HG02610 (cell line): Measurements from ENCODE around the gene PRR29.
"Not testable (repeated sequence)": the region's sequence is repeated elsewhere in the genome, so short reads cannot be mapped to it uniquely, and the experiment has no call there.

Source experiments
- ATAC-seq: cut with Tn5 transposase; IDR thresholded peaks from one replicate; pipeline ENCODE4 v1.9.1; 2021; ENCODE audit warnings: mild to moderate bottlenecking, moderate library complexity; ENCODE audit not compliant: unreplicated experiment

PRR29 gene

DNA sequence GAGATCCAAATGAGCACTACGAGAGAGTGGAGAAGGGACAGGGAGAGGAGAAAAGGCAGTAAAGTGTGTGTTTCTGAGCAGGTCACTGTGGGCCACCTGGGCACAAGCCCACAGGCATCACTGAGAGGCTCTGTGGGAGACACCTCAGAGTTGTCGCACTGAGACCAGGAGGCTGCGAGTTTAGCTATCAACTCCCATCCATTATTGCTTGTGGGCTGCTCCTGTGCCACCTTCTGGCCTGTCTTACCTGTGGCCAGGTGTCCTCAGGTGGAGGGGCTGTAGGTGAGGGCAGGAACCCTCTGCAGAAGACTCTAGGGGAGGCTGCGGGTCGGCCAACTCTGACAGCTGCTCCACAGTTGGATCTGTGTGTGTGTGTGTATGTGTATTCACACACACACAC, 2.5 kb upstream of the PRR29 start:
- no peak for ATAC-seq

DNA sequence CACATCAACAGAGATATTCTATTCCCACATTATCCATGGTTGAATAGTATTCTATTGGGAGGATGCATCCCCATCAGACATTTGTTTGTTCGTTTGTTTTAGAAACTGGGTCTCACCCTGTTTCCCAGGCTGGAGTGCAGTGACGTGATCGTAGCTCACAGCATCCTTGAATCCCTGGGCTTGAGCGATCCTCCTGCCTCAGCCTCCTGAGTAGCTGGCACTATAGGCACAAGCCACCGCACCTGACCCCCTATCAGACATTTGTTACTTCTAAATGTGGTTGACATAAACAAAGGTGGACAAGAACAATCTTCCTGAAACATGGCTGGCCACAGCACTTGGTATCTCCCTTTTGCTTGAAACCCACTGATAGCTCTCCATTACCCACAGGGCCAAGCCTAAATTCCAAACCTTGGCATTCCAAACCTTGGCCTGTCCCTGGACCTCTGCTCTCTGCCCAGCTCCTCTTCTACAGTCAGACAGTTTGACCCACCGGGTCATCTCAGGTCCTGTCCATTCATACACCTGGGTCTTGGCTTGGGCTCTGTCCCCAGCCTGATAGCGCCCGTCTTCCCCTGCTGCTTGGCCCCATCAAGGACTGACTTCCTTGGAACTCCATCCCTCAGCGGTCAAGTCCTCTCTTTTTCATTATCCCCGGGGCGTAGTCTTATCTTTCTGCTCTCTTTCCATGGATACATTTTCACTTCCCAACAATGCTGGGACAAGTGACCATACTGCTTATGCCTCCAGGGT, 1.5 kb upstream of the PRR29 start:
- no peak for ATAC-seq

DNA sequence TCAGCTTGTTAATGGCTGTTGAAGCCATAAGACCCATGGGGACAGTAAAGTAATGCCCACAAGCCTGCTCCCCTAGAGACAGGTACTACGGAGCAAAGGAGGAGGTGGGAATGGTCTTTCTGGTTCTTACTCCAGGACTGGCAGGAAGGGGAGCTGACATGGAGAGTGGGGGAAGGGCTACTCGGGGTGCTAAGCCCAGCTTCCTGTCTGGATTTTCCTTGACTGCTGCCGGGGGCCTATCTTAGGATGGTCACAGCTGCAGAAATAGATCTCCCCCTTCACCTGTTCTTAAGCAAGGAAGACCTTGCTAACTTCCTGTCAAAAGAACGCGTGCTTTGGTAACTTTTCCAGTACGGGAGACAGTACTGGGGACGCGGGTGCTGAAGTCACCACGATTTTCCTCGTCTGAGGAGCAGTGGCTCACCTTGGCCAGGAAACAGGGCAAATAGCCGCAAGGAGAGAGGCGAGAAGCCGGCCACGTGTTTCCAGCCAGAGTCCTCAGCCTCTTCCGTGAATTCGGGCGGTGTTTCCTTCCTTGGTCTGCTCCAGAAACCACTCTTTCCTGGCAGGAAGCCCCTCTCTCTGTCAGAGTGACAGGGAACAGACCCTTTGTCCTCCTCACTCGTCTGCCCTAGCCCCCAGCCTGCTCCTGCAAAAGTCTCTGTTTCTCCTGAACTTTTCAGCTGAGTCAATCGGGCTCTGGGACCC, 656 bp upstream of the PRR29 start:
- no peak for ATAC-seq

DNA sequence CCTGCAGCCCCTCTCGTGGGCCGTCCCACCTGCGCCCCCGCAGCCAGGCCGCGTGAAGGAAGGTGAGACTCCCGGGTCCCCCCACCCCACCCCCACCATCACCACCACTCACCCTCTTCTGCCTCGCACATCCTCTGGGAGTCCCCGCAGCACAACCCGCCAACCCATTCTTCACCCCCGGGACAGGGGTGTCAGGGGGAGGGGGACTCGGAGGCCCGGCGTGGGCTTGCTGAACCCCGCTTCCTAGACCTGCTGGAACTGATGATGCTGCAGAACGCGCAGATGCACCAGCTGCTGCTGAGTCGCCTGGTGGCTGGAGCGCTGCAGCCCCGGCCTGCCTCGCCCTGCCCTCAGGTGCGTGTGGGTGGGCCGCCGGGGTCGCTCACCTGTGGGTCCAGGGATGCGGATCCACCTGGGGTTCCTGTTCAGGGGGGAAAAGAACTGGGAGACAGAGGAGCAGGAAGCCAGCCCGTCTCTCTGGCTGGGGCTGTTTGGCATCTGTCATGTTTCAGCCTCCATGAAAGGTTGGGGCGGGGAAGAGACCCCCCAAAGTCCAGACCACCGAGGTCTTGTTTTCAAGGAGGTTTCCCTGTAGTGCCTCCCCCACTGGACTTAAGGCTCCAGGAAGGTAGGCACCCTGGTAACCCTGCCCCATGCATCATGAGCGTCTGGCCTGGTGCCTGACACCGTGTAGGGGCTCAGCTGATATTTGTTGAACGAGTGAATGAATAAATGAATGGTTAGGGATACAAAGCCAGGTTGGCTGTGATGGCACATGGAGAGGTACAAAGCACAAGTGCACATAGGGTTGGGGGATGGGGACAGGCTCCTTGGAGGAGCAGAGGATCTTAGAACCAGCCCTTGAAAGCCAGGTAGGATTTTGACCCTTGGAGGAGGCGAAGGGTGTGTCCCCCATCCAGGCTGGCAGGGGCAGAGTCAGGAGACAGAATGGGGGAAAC, 849 bp downstream of the PRR29 start:
- no peak for ATAC-seq

DNA sequence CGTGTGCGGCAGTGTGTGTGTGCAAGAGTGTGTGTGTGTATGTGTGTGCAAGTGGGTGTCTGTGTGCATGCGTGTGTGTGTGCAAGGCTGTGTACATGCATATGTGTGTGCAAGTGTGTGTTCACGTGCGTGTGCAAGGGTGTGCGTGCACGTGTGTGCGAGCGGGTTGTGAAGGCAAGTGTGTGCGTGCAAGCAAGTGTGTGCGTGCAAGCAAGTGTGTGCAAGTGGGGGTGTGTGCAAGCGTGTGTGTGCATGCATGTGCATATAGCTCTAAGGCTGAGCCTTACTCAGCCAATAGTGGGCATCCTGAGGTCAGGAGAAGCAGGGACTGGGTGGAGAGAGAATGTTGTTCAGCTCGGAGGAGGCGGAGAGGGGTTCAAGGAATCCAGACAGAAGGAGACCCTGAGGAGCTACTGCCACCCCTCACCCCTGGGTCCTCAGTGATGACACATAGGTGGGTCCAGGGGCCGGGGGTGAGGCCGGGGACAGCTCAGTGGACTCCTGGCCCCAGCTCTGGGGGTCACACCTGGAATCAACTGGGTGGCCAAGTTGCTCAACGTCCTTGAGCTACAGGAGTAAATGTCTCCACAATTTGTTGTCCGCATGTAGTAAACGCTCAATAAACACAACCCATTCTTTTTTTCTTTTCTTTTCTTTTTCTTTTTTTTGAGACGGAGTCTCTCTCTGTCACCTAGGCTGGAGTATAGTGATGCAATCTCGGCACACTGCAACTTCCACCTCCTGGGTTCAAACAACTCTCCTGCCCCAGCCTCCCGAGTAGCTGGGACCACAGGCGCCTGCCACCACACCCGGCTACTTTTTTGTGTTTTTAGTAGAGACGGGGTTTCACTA, 1.8 kb downstream of the PRR29 start:
- no peak for ATAC-seq

DNA sequence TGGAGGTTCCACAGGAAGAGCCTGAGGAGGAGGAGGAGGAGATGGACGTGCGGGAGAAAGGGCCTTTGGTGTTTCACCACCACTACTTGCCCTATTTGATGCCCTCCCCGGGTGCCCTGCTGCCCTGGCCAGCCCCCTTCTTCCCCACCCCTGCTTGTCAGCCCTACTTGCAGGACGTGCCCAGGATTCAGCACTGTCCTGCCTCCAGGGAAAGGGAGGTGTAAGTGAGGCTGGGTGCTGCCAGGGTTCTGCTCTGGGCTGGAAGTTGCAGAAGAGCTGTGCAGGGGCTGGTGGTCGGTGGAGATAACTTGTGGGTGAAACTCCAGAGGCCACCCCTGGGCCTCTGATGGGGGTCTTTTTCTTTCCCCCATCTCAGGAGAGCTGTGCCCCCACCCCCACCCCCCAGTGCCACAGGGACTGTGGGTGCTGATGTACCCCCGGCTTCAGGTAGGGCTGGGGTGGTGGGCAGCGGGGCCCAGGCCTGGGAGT, 3.0 kb downstream of the PRR29 start:
- ATAC-seq = no peak

DNA sequence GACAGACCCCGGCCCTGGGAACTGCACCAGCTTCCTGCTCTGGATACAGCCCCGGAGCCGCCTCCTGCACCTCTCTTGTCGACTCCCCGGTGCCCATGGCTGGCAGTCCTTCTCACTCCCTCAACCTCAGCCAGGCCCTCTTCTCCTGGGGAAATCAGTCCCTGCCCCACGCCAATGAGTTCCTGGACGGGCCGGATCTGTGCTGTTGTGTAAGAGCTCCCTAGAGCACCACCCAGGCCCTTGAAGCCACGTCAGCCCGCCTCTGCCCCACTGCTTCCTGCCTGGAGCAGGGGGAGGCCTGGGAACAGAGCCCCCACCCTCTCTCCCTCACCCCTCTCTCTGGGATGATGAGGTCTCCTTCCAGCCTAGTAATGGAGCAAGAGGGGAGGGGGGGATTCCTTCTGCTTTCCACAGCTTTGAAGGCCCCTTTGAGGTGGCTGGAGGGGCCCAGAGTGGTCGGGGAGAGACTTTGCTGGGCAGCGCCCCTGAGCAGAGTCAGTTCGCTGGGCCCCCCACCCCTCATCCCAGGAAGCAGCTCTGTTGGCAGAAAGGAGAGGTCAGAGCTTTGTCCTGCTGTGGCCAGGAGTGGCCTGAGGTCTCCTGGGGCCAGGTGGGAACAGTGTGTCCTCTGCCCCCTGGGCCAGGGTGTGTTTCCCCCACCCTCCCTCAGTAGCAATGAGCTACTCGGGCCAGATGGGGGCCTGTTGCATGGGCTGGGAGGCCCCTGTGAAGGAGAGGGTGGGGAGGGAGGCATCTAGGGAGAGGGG, 3.8 kb downstream of the PRR29 start:
- no peak for ATAC-seq

DNA sequence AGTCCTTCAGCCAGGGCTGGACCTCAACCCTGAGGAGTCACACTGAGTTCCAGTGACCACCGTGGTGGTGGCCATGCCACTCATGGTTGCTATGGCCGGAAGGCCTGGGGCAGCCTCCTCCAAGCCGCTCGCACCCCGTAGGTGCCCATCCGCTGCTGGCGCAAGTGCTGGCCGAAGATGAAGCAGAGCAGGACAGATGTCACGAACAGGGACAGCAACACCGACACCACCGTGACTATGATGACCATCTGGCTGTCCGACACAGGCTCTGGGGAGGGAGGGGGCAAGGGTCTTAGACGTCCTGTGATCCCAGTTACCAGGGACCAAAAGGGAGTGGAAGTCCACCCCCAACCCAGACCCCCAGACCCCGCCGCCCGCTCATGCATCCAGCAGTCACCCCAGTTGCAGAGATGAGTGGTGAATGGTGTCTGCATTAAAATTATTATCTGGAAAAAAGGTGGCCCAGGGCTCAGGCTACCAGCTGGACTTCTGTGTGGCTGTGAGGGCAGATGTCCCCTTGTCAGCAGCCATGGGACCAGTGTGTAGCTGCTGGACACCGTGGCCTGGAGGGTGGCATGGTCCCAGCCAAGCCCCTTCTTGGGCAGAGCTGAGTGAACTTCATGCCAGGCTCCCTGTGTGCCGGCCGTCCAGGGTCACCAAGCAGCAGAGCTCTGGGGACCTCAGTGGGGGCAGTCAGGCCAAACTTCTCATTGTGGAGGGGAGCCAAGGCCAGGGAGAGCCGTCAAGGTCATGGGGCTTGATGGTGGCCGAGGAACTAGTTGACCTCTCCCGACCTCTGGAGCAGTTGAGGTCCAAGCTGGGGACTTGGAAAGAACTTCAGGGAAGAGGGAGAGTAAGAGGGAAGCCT, 4.7 kb downstream of the PRR29 start:
- no peak for ATAC-seq

DNA sequence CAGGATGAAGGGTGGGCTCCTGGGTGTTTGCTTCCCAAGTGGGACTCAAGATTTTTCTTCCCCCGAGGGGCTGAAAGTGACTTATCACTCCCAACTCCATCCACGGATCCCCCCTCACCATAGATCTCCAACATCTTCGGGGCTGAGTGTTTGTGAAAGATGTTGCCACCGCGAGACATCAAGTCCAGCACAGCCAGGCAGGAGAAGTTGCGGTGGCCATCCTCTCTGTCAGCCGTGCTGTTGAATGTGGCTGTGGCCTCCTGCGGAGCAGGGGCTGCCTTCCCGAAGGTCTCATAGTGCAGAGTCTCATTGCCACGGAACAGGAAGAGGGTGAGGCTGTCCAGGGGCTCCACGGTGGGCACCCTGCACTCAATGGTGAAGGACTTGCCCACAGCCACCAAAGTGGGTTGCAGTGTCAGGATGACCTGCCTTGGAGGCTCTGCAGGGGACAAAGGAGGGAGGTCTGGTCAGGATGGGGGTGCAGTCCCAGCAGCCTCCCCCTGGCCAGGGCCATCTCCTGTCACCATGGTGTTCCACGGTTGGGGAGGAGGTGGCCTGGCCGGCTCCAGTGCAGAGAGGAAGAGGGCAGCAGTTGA, 5.5 kb downstream of the PRR29 start:
- ATAC-seq = no peak

DNA sequence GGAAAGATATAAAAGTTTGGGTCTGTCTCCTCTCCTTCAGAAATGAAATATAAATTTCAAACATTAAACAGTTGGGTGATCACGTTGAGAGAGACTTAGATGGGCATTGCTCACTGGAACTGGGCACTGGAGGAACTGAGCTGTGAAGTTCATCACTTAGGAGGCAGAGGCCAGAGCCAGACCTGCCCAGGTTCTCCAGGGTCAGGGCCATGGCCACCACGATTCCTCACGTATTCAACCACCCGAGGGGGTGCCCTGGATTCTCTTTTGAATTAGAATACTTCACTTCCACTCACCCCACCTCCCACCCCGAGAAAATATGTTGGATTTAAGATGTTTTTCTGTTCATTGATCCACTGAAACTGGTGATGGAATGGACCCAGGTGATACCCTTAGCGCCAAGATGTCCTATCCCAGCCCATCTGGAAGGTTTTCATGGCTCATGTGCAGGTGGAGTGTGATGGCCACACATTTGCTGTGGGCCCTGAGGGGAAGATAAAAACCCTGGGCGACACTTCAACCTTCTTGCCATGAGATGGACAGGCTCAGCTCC, 6.1 kb downstream of the PRR29 start:
- no peak for ATAC-seq

DNA sequence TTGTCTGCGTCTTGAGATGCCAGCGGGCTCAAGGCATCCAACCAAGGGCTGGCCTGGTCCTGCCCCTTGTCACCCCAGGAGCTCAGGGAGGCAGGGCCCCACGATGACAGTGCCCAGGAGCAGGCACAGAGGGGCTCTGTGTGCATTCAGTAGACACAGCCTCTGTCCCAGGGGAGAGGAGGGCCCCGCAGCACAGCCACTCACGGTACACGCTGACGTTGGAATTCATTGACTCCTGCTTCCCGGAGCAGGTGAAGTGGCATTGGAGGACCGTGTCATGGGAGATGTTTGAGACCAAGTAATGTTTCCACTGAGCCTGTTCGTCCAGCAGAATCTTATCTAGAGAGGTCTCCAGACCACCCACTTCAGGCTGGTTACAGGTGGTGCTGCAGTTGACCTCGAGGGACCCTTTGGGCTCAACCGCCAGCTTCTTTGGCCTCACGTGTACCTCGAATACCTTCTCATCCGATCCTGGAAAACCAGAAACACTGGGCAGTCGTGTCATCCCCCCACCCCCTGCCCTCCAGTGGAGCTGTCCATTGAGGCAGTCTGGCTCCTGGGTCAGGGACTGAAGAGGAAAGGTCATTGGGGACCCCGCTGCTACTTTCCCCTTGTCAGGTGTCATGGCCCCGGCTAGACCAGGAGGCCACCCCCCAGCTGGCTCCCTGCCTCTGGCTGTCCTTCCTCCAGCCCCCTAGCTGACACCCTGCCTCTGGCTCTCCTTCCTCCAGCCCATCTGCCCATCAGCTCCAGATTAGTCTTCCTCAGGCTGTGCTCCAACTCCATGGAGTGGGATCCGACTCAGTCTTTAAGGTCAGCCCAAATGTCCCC, 7.0 kb downstream of the PRR29 start:
- ATAC-seq = no peak

DNA sequence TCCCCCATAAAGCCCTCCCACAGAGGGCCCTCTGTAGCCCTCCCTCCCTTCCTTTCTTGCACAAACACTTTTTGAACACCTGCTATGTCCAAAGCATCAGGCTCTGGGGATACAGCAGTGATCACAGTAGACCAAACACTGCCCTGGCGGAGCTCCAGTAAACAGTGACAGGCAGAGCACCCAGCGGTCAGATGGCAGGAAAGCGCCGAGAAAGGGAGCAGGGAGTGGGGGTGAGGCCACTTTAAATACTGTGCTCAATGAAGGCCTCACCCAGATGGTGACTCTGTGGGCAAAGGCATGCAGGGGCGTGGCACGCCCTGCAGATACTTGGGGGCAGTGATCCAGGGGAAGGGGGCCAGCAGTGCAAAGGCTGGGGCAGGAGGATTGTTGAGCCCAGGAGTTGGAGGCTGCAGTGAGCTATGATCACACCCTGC, 7.6 kb downstream of the PRR29 start:
- no peak for ATAC-seq

DNA sequence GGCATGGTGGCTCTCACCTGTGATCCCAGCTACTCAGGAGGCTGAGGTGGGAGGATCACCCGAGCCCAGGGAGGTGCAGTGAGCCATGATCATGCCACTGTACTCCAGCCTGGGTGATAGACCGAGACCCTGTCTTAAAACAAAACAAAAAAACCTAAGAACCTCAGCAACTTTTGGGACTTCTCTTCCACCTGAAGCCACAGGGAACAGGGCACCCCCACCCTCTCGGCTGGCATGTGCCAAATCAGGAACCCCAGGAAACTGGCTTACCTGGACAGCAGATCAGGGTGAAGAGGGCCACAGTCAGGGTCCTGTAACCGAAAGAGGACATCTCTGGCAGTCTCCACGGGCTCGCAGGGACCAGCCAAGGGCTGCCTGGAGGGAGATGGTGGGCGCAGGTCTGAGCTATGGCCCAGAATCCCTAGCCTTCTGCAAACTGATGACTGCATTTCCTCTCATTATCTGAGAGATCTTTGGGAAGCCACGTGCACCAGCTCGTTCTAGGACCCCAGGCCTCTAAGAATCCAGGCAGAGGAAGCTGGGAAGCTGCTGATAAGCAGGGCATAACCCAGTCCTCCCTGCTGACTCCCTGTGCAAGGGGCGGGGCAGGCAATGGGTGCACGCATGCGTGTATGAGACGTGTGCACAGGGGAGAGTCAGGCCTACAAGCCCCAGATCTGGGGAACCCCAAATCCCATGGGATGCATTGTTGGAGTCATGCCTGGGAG, 8.4 kb downstream of the PRR29 start:
- ATAC-seq = no peak

DNA sequence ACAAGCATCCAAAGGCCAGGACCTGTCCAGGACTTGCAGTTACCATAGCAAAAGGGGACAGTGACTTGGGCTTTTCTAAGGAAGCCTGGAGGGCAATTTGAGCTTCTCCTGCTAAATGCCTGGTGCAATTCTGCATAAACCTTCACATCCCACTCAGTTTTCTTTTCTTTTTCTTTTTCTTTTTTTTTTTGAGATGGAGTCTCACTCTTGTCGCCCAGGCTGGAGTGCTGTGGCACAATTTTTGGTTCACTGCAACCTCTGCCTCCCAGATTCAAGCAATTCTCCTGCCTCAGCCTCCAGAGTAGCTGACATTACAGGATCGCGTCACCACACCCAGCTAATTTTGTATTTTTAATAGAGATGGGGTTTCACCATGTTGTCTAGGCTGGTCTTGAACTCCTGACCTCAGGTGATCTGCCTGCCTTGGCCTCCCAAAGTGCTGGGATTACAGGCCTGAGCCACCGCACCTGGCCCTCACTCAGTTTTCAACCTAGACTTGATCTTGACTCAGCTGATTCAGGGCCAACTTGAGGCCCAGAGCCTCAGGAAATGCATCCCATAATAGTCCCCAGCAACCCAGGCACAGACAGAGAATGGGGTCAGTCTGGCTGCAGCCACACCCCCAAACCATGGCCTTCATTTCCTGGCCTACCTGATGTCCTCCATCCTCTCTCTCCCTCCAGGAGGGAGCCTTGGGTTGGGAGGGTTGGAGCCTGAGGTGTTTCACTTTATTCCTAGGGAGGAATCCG, 9.1 kb downstream of the PRR29 start:
- ATAC-seq = not testable (repeated sequence)

DNA sequence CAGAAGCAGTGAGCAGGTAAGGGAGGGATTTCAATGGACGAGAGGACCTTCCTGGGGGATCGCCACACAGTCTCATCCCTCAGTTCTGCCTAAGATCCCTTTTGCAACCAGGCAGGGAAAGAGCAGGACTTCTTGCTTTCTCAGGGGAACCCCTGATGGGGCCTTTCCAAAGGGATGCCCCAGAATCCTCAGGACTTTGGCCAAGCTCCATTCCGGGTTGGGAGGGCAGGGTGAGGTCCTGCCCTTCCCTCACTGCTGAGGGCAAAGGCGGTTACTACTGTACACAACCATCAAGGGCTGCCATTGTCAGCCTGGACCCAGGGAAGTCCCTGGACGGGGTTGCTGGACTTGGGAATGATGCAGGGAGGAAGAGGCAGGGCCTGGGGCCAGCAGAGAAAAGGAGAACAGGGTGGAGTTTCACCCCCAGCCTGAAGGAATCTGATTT, 9.7 kb downstream of the PRR29 start:
- no peak for ATAC-seq

DNA sequence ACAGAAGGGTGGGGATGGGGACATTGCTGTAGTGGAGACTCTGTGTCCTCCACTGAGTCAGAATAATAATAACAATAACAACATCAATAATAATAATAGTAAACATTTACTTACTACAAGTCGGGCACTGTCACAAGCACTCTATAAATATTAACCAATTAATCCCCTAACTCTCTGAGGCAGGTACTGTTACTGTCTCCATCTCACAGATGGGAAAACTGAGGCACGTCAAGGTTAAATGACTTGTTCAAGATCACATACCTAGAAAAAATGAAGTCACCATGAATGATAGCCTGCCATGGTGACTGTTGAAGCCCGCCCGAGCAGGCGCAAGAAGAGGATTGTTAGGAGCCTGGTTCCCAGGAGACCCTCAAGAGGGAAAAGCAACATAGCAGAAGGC, 10.2 kb downstream of the PRR29 start:
- no peak for ATAC-seq
